ENCODE results near the gene NUTM2G.
"Not testable (repeated sequence)": the region's sequence is repeated elsewhere in the genome, so short reads cannot be mapped to it uniquely, and the experiment has no call there.

Gene NUTM2G

GRCh38 chr9:96949346-96949745, 20.7 kb downstream of the NUTM2G start:
- not testable (repeated sequence) for DNase-seq (ENCODE audit: low read depth)

GRCh38 chr9:96950539-96950938, 21.9 kb downstream of the NUTM2G start:
- not testable (repeated sequence) for DNase-seq (ENCODE audit: low read depth)

- DNase-seq (ENCODE audit: low read depth): not testable (repeated sequence)
These were observed 38.9 kb downstream of the NUTM2G start for GRCh38 chr9:96967591-96967990.

GRCh38 chr9:96972552-96972951, 43.9 kb downstream of the NUTM2G start:
- DNase-seq (ENCODE audit: low read depth): not testable (repeated sequence)

GRCh38 chr9:96974037-96974436, 45.4 kb downstream of the NUTM2G start:
- DNase-seq (ENCODE audit: low read depth): not testable (repeated sequence)

GRCh38 chr9:96983496-96984122, 55.0 kb downstream of the NUTM2G start:
- not testable (repeated sequence) for DNase-seq (ENCODE audit: low read depth)

- DNase-seq (ENCODE audit: low read depth): not testable (repeated sequence)
These were observed 55.5 kb downstream of the NUTM2G start for GRCh38 chr9:96984139-96984538.

- DNase-seq (ENCODE audit: low read depth): not testable (repeated sequence)
These were observed 56.2 kb downstream of the NUTM2G start for GRCh38 chr9:96984887-96985286.
